HCT116 (cell line): Measurements from ENCODE around the gene CCDC157. TPM values are rescaled to one million over a fixed set of nuclear protein-coding genes. Genes with fewer than 3 reads are reported as not detected.

Source experiments
- ATAC-seq: fragments of 200-7000 bp; cut with Tn5 transposase; 2 replicates; pipeline ENCODE4 v1.9.1; 2020; ENCODE audit warnings: mild to moderate bottlenecking, moderate library complexity
- BruUV-seq: library from RNA; stranded (reverse); fragments of 400-500 nt; replicated peaks from 2 replicates; lab custom pipeline; 2021; lab: Mats Ljungman, UMichigan
- CTCF ChIA-PET: fragments of 300-600 bp; sonication (Branson Sonifier 250); formaldehyde crosslinking; loops from one replicate; lab custom pipeline; 2021; ENCODE audit warnings: antibody characterized with exemption; lab: Charles Lee
- POLR2A ChIA-PET: fragments of 300-600, 350-600 bp; sonication (Branson Sonifier 250); formaldehyde crosslinking; loops from one replicate; lab custom pipeline; 2021; ENCODE audit warnings: antibody characterized with exemption; lab: Charles Lee
- RAD21 ChIA-PET, 2 experiments: fragments of 300-600 bp; sonication (Branson Sonifier 250); formaldehyde crosslinking; loops; one replicate each; lab custom pipeline; 2023; ENCODE audit warnings: low total read pairs in 2 of 2; ENCODE audit not compliant: uncharacterized antibody in 2 of 2, unreplicated experiment in 2 of 2, low non-redundant PET in 1 of 2; lab: Charles Lee
- DNase-seq: peaks from one replicate; pipeline ENCODE4 v3.0.0-alpha.2; 2010; ENCODE audit warnings: low read depth, low spot score
- H2AFZ ChIP-seq: fragments of 200-600 bp; shearing (Covaris generic), sonication (generic); 2 replicates; pipeline ENCODE4 v1.6.1; 2017; ENCODE audit warnings: low read depth, mixed run types, mixed read lengths, antibody characterized with exemption, low read length; ENCODE audit not compliant: poor library complexity, severe bottlenecking
- H3K27ac ChIP-seq: 2 replicates; pipeline ENCODE4 v1.5.1; 2012; ENCODE audit warnings: low read depth, low read length
- H3K27me3 ChIP-seq: fragments of 200-600 bp; sonication (generic); 2 replicates; pipeline ENCODE4 v1.6.1; 2016; ENCODE audit warnings: mixed run types, low read length, mixed read lengths; ENCODE audit not compliant: insufficient read depth
- H3K36me3 ChIP-seq, 2 experiments: fragments of 200-500 bp in 1 of 2; fragments of 200-600 bp in 1 of 2; sonication (Bioruptor generic) in 1 of 2; sonication (generic) in 1 of 2; 2 replicates each; pipeline versions ENCODE4 v1.5.1 to v1.6.1; 2014 to 2016; ENCODE audit warnings: low read length in 2 of 2, inconsistent platforms in 1 of 2, mixed read lengths in 1 of 2, mixed run types in 1 of 2; ENCODE audit not compliant: insufficient read depth in 2 of 2, control insufficient read depth in 1 of 2
- H3K4me1 ChIP-seq, 2 experiments: fragments of 200-600 bp in 1 of 2; sonication (generic) in 1 of 2; 2 replicates each; pipeline versions ENCODE4 v1.5.1 to v1.6.1; 2012 to 2017; ENCODE audit warnings: low read length in 2 of 2, inconsistent platforms in 1 of 2, mild to moderate bottlenecking in 1 of 2, mixed read lengths in 1 of 2, mixed run types in 1 of 2, moderate library complexity in 1 of 2; ENCODE audit not compliant: insufficient read depth in 2 of 2, control insufficient read depth in 1 of 2
- H3K4me2 ChIP-seq: fragments of 200-600 bp; sonication (generic); 2 replicates; pipeline ENCODE4 v1.6.1; 2017; ENCODE audit warnings: mixed run types, low read length, mixed read lengths
- H3K4me3 ChIP-seq, 2 experiments: fragments of 200-600 bp in 1 of 2; sonication (generic) in 1 of 2; replicated peaks in 1 of 2; 2 replicates each; pipeline ENCODE4 v1.5.1; 2011 to 2016; ENCODE audit warnings: low read length in 2 of 2, control low read depth in 1 of 2, low read depth in 1 of 2, mild to moderate bottlenecking in 1 of 2, mixed read lengths in 1 of 2, mixed run types in 1 of 2
- H3K79me2 ChIP-seq: fragments of 200-600 bp; sonication (generic); 2 replicates; pipeline ENCODE4 v1.6.1; 2017; ENCODE audit warnings: mild to moderate bottlenecking, mixed run types, low read length, moderate library complexity, mixed read lengths; ENCODE audit not compliant: insufficient read depth
- H3K9ac ChIP-seq: fragments of 200-600 bp; sonication (generic); 2 replicates; pipeline ENCODE4 v1.6.1; 2016; ENCODE audit warnings: low read length, mixed read lengths
- H3K9me2 ChIP-seq: fragments of 200-600 bp; sonication (generic), shearing (Covaris generic); 2 replicates; pipeline ENCODE4 v1.6.1; 2017; ENCODE audit warnings: mixed run types, mild to moderate bottlenecking, moderate library complexity; ENCODE audit not compliant: insufficient read depth
- H3K9me3 ChIP-seq, 2 experiments: fragments of 200-500 bp in 1 of 2; fragments of 200-600 bp in 1 of 2; sonication (Bioruptor generic) in 1 of 2; sonication (generic) in 1 of 2; 2 replicates each; pipeline ENCODE4 v1.6.1; 2014 to 2017; ENCODE audit warnings: low read length in 2 of 2, mixed read lengths in 2 of 2, inconsistent platforms in 1 of 2, low read depth in 1 of 2, mild to moderate bottlenecking in 1 of 2, mixed run types in 1 of 2, moderate library complexity in 1 of 2; ENCODE audit not compliant: control insufficient read depth in 1 of 2, insufficient read depth in 1 of 2
- H4K20me1 ChIP-seq: fragments of 200-600 bp; sonication (generic), shearing (Covaris generic); 2 replicates; pipeline ENCODE4 v1.6.1; 2017; ENCODE audit warnings: mixed run types, mild to moderate bottlenecking, moderate library complexity; ENCODE audit not compliant: insufficient read depth
- ATF3 ChIP-seq: IDR thresholded peaks from 2 replicates; pipeline ENCODE4 v1.6.1; 2012
- CEBPB ChIP-seq: IDR thresholded peaks from 2 replicates; pipeline ENCODE4 v1.6.1; 2012; ENCODE audit warnings: low read depth
- ELF1 ChIP-seq: IDR thresholded peaks from 2 replicates; pipeline ENCODE4 v1.6.1; 2012; ENCODE audit warnings: low read depth, borderline replicate concordance
- EZH2 ChIP-seq: fragments of 200-600 bp; sonication (generic); IDR thresholded peaks from 2 replicates; pipeline ENCODE4 v1.6.1; 2017; ENCODE audit warnings: antibody characterized with exemption, mixed run types
- EZH2phosphoT487 ChIP-seq: fragments of 200-600 bp; IDR thresholded peaks from 2 replicates; pipeline ENCODE4 v1.6.1; 2018; ENCODE audit warnings: antibody characterized with exemption, borderline replicate concordance
- FOSL1 ChIP-seq: IDR thresholded peaks from 2 replicates; pipeline ENCODE4 v1.6.1; 2012; ENCODE audit warnings: low read depth
- MAX ChIP-seq: IDR thresholded peaks from 2 replicates; pipeline ENCODE4 v1.6.1; 2012
- POLR2A ChIP-seq: IDR thresholded peaks from 2 replicates; pipeline ENCODE4 v1.7.0; 2011; ENCODE audit warnings: borderline replicate concordance; ENCODE audit not compliant: insufficient read depth, insufficient read length; ENCODE audit errors: extremely low read depth
- POLR2AphosphoS5 ChIP-seq: IDR thresholded peaks from 2 replicates; pipeline ENCODE4 v1.6.1; 2011; ENCODE audit warnings: mild to moderate bottlenecking, low read depth, low read length, moderate library complexity
- RAD21 ChIP-seq: IDR thresholded peaks from 2 replicates; pipeline ENCODE4 v1.6.1; 2012; ENCODE audit warnings: low read depth, mild to moderate bottlenecking
- SIN3A ChIP-seq: IDR thresholded peaks from 2 replicates; pipeline ENCODE4 v1.6.1; 2012; ENCODE audit warnings: low read depth
- SP1 ChIP-seq: IDR thresholded peaks from 2 replicates; pipeline ENCODE4 v1.6.1; 2012; ENCODE audit warnings: low read depth
- SRF ChIP-seq: IDR thresholded peaks from 2 replicates; pipeline ENCODE4 v1.6.1; 2012; ENCODE audit warnings: low read depth
- TCF7L2 ChIP-seq: IDR thresholded peaks from 2 replicates; pipeline ENCODE4 v1.7.0; 2011; ENCODE audit warnings: borderline replicate concordance, inconsistent platforms; ENCODE audit not compliant: insufficient read depth, insufficient read length; ENCODE audit errors: extremely low read depth
- YY1 ChIP-seq: IDR thresholded peaks from 2 replicates; pipeline ENCODE4 v1.6.1; 2011; ENCODE audit warnings: low read length, low read depth, moderate library complexity, mild to moderate bottlenecking; ENCODE audit not compliant: insufficient replicate concordance; ENCODE audit errors: extremely low read depth
- ZFX ChIP-seq: fragments of 450-650 bp; IDR thresholded peaks from 2 replicates; pipeline ENCODE4 v1.6.1; 2017
- ZNF274 ChIP-seq: fragments of 200-500 bp; sonication (Bioruptor generic); IDR thresholded peaks from 2 replicates; pipeline ENCODE4 v1.6.1; 2014; ENCODE audit warnings: mild to moderate bottlenecking, low read depth, low read length, inconsistent platforms
- intact Hi-C: fragments of 100-400 bp; cut with micrococcal nuclease; formaldehyde crosslinking; loops from 2 replicates; pipeline ENCODE4 v1.10.0; 2022
- total RNA-seq: library from RNA; stranded (reverse); gene quantifications from one replicate; pipeline ENCODE4 v1.2.1, GENCODE V29; 2021; ENCODE audit not compliant: unreplicated experiment
- TF ChIP-seq, protein P1 (sequence below): IDR thresholded peaks from 2 replicates; pipeline ENCODE4 v1.6.1; 2012; ENCODE audit warnings: low read depth
- TF ChIP-seq, protein P2 (sequence below), 3 experiments: fragments of 200-600 bp in 1 of 3; sonication (generic) in 1 of 3; IDR thresholded peaks in 2 of 3; conservative IDR thresholded peaks in 1 of 3; 2 replicates each; pipeline ENCODE4 v1.5.1; 2012 to 2017; ENCODE audit warnings: low read depth in 2 of 3, low read length in 2 of 3, antibody characterized with exemption in 1 of 3, borderline replicate concordance in 1 of 3, control low read depth in 1 of 3, mild to moderate bottlenecking in 1 of 3, mixed read lengths in 1 of 3, mixed run types in 1 of 3, moderate library complexity in 1 of 3; ENCODE audit not compliant: insufficient read depth in 1 of 3

The CCDC157 gene
- total RNA-seq, 1 experiment from 2014 or later: 2.1 TPM

GRCh38 chr22:30308093-30308492 lies 48.7 kb upstream of the CCDC157 start:
- no peak for ATAC-seq
- BruUV-seq: no TSS peak
- no peak overlapping the region for H3K27ac ChIP-seq
- H3K4me2 ChIP-seq: 0 out of 2 replicates have a peak overlapping the region, but pooled peaks have one; percentile 3
- no peaks in the 10 kb centered on the region for H3K9me2 ChIP-seq
- H2AFZ ChIP-seq: no peak overlapping the region
- peaks cover 67 to 96% of the 10 kb centered on the region in 2 experiments for H3K4me1 ChIP-seq
- RAD21 ChIA-PET: interaction anchor here in 1 of 2 experiments (0.7 to 1.0 kb wide), 2 partner anchors 19 to 20 kb away, joined by 3 read pairs; partner anchors contain the start of gene TBC1D10A
- no peaks in the 10 kb centered on the region for H3K27me3 ChIP-seq
- no peak for DNase-seq
- POLR2A ChIA-PET: interaction anchor here (1.1 to 1.7 kb wide), 2 partner anchors 17 to 19 kb away, joined by 3 to 5 read pairs; partner anchors contain the start of gene TBC1D10A
- no peaks in the 10 kb centered on the region for H3K9me3 ChIP-seq
- TF ChIP-seq EZH2: no peak
- TF ChIP-seq FOSL1: no peak
- TF ChIP-seq ATF3: no peak
- TF ChIP-seq YY1: no peak
- no peak for TF ChIP-seq MAX
- TF ChIP-seq, protein P1, sequence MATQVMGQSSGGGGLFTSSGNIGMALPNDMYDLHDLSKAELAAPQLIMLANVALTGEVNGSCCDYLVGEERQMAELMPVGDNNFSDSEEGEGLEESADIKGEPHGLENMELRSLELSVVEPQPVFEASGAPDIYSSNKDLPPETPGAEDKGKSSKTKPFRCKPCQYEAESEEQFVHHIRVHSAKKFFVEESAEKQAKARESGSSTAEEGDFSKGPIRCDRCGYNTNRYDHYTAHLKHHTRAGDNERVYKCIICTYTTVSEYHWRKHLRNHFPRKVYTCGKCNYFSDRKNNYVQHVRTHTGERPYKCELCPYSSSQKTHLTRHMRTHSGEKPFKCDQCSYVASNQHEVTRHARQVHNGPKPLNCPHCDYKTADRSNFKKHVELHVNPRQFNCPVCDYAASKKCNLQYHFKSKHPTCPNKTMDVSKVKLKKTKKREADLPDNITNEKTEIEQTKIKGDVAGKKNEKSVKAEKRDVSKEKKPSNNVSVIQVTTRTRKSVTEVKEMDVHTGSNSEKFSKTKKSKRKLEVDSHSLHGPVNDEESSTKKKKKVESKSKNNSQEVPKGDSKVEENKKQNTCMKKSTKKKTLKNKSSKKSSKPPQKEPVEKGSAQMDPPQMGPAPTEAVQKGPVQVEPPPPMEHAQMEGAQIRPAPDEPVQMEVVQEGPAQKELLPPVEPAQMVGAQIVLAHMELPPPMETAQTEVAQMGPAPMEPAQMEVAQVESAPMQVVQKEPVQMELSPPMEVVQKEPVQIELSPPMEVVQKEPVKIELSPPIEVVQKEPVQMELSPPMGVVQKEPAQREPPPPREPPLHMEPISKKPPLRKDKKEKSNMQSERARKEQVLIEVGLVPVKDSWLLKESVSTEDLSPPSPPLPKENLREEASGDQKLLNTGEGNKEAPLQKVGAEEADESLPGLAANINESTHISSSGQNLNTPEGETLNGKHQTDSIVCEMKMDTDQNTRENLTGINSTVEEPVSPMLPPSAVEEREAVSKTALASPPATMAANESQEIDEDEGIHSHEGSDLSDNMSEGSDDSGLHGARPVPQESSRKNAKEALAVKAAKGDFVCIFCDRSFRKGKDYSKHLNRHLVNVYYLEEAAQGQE: no peak
- TF ChIP-seq ELF1: no peak
- no peak for TF ChIP-seq SRF
- no peak for TF ChIP-seq CEBPB
- no peak for TF ChIP-seq POLR2AphosphoS5
- TF ChIP-seq ZNF274: no peak
- TF ChIP-seq SIN3A: no peak
- no peak for TF ChIP-seq SP1
- TF ChIP-seq, protein P2, sequence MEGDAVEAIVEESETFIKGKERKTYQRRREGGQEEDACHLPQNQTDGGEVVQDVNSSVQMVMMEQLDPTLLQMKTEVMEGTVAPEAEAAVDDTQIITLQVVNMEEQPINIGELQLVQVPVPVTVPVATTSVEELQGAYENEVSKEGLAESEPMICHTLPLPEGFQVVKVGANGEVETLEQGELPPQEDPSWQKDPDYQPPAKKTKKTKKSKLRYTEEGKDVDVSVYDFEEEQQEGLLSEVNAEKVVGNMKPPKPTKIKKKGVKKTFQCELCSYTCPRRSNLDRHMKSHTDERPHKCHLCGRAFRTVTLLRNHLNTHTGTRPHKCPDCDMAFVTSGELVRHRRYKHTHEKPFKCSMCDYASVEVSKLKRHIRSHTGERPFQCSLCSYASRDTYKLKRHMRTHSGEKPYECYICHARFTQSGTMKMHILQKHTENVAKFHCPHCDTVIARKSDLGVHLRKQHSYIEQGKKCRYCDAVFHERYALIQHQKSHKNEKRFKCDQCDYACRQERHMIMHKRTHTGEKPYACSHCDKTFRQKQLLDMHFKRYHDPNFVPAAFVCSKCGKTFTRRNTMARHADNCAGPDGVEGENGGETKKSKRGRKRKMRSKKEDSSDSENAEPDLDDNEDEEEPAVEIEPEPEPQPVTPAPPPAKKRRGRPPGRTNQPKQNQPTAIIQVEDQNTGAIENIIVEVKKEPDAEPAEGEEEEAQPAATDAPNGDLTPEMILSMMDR (IDR thresholded peaks at IDR 0.05 in 2 of 3, conservative IDR thresholded peaks at IDR 0.05 in 1 of 3; ENCODE audit: borderline replicate concordance in 1 of 3, insufficient read depth in 1 of 3, low read depth in 2 of 3, low read length in 2 of 3): no peak
- no peak for TF ChIP-seq EZH2phosphoT487
- TF ChIP-seq POLR2A: no peak
- no peak for TF ChIP-seq ZFX
- no peak for TF ChIP-seq TCF7L2
- no peak for TF ChIP-seq RAD21
- 0 out of 2 replicates have a peak, but pooled peaks cover 4% of the 10 kb centered on the region for H3K79me2 ChIP-seq
- intact Hi-C loops: no loop called here
- H3K4me3 ChIP-seq: no peak overlapping the region
- CTCF ChIA-PET: no interaction called here
- H4K20me1 ChIP-seq: no peaks in the 10 kb centered on the region
- no peaks in the 10 kb centered on the region for H3K36me3 ChIP-seq
- no peak overlapping the region for H3K9ac ChIP-seq
